Subcutaneous abdominal adipose tissue (tissue), 5 donors: ENCODE data around the gene CTIF.

ENCODE experiments used
- H3K27ac ChIP-seq: one replicate; pipeline ENCODE4 v1.7.0; 2013; ENCODE audit warnings: low read depth, mild to moderate bottlenecking, inconsistent platforms, low read length, moderate library complexity
- H3K27me3 ChIP-seq, 5 donors: one replicate each; pipeline ENCODE4 v1.7.0; 2013; ENCODE audit warnings: low read length in 5 of 5, inconsistent platforms in 1 of 5; ENCODE audit not compliant: control insufficient read depth in 5 of 5, insufficient read depth in 4 of 5
- H3K36me3 ChIP-seq, 5 donors: one replicate each; pipeline ENCODE4 v1.7.0; 2013; ENCODE audit warnings: low read length in 5 of 5; ENCODE audit not compliant: control insufficient read depth in 5 of 5, insufficient read depth in 5 of 5
- H3K4me1 ChIP-seq, 5 donors: one replicate each; pipeline ENCODE4 v1.7.0; 2013; ENCODE audit warnings: low read length in 5 of 5, mild to moderate bottlenecking in 3 of 5, moderate library complexity in 1 of 5; ENCODE audit not compliant: control insufficient read depth in 5 of 5, insufficient read depth in 5 of 5
- H3K4me3 ChIP-seq, 5 donors: one replicate each; pipeline ENCODE4 v1.7.0; 2013; ENCODE audit warnings: low read length in 5 of 5, low read depth in 1 of 5
- H3K9ac ChIP-seq, 5 donors: one replicate each; pipeline ENCODE4 v1.7.0; 2013; ENCODE audit warnings: low read length in 5 of 5, mild to moderate bottlenecking in 4 of 5, moderate library complexity in 3 of 5
- H3K9me3 ChIP-seq, 5 donors: one replicate each; pipeline ENCODE4 v1.7.0; 2013; ENCODE audit warnings: low read length in 5 of 5; ENCODE audit not compliant: control insufficient read depth in 5 of 5
- donor health status: healthy.
- donor health status: healthy.
- donor health status: healthy.
- donor health status: healthy.
- donor health status: healthy.

The CTIF gene

DNA sequence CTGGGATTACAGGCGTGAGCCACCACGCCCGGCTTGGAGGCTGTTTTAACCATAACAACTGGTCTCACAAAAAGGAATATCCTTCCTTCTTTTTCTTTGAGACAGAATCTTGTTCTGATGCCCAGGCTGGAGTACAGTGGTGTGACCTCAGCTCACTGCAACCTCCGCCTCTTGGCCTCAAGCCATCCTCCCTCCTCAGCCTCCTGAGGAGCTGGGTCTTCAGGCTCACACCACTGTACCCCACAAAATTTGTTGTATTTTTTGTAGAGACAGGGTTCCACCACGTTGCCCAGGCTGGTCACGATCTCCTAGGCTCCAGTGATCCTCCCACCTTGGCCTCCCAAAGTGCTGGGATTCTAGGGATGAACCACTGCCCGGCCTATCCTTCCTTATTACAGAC, 21.7 kb downstream of the CTIF start:
- Histone ChIP-seq H3K9ac (no peak overlapping the region), H3K4me1 (peaks cover 0 to 54% (median 39%) of the 10 kb centered on the region in 5 donors), H3K27me3 (no peaks in the 10 kb centered on the region), H3K36me3 (peaks cover 0 to 9% (median 4%) of the 10 kb centered on the region in 5 donors), H3K4me3 (no peak overlapping the region), H3K9me3 (peaks cover 3 to 6% (median 4%) of the 10 kb centered on the region in 5 donors), H3K27ac (peak overlapping the region; percentile 72)

DNA sequence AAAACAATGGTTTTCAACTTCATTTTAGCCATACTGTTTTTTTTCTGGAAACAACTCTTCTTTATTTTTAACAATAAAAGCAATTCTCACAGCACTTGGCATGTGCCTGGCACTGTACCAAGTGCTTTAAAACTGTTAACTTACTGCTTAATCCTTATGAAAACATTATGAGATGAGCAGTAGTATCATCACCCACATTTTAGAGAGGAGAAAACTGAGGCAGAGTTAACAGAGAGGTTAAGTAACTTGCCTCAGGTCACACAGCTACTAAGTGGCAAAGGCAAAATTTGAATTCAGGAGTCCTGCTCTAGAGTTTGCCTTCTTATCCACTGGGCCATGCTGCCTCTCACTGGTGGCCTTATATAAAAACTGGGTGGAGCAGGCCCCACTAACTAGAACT, 23.2 kb downstream of the CTIF start:
- peaks cover 0 to 57% (median 42%) of the 10 kb centered on the region in 5 donors for H3K4me1 ChIP-seq
- H3K4me3 ChIP-seq = no peak overlapping the region
- peak overlapping the region in 1 of 5 donors; percentile 55 for H3K9ac ChIP-seq
- no peaks in the 10 kb centered on the region for H3K36me3 ChIP-seq
- peaks cover 3 to 6% (median 4%) of the 10 kb centered on the region in 5 donors for H3K9me3 ChIP-seq
- peak overlapping the region; percentile 72 for H3K27ac ChIP-seq
- H3K27me3 ChIP-seq = no peaks in the 10 kb centered on the region

DNA sequence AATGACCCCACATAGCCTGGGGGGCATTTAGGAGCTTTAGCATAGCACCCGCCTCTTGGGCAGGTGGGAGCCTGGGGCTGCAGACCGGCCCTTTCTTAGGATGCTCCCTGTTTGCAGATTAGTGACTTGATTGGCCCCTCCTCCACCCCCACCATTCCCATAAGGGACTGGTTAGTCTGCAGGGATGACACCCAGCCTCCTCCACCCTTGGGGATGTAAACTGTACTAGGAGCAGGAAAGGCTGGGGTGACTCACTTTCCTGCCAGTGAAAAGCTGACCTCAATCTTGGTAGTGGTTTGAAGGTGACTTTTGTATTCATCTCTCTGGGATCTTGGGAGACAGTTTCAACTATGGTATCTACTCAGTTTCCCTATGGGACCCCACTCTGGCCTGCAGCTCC, 24.2 kb downstream of the CTIF start:
- Histone ChIP-seq H3K9ac (peak overlapping the region in 2 of 5 donors; percentile 37 to 43), H3K27ac (peak overlapping the region; percentile 72), H3K36me3 (no peaks in the 10 kb centered on the region), H3K4me3 (no peak overlapping the region), H3K9me3 (peaks cover 3 to 6% (median 4%) of the 10 kb centered on the region in 5 donors), H3K4me1 (peaks cover 0 to 61% (median 42%) of the 10 kb centered on the region in 5 donors), H3K27me3 (no peaks in the 10 kb centered on the region)

DNA sequence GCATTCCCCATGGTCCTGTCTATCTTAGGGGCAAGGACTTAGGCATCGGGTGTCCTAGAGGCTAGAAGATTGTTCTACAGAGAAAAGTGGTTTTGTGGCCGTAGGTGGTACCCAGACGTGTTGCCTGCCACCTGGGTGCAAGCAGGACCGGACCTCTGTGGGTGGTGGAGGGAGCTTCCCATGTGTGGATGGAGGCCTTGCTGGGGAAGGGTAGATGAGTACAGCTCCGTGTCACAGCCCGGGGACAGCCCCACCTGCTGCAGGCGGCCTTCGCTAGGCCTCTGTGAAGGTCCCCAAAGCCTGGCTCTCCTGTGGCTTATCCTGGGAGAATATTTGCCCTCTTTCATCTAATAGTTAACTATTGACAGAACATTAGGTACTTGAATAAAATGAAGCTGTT, 25.3 kb downstream of the CTIF start:
- peaks cover 0 to 64% (median 42%) of the 10 kb centered on the region in 5 donors for H3K4me1 ChIP-seq
- H3K27ac ChIP-seq = peak overlapping the region; percentile 72
- no peaks in the 10 kb centered on the region for H3K27me3 ChIP-seq
- no peak overlapping the region for H3K4me3 ChIP-seq
- H3K9ac ChIP-seq = no peak overlapping the region
- no peaks in the 10 kb centered on the region for H3K36me3 ChIP-seq
- H3K9me3 ChIP-seq = peaks cover 3 to 6% (median 4%) of the 10 kb centered on the region in 5 donors

DNA sequence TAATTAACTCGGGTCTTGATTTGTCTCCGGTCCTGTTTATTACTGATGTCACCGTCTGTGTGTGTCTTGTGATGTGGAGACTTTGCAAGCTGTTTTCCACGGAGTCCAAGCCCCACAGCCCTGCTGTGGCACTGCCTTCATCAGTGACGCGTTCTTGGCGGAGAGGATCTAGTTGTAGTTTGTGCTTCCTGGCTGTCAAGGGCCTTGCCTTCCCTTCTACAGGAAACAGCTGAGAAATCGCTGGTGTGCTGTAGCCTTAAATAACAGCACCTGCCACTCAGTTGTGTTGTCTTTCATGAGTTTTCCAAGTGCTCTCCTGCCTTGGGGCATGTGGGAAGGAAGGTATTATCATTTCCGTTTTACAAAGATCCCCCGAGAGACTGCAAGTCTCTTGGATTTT, 26.3 kb downstream of the CTIF start:
- H3K4me3 ChIP-seq = no peak overlapping the region
- H3K27me3 ChIP-seq = no peaks in the 10 kb centered on the region
- peak overlapping the region; percentile 72 for H3K27ac ChIP-seq
- no peaks in the 10 kb centered on the region for H3K36me3 ChIP-seq
- H3K4me1 ChIP-seq = peaks cover 3 to 73% (median 49%) of the 10 kb centered on the region in 5 donors
- H3K9ac ChIP-seq = no peak overlapping the region
- H3K9me3 ChIP-seq = no peaks in the 10 kb centered on the region

DNA sequence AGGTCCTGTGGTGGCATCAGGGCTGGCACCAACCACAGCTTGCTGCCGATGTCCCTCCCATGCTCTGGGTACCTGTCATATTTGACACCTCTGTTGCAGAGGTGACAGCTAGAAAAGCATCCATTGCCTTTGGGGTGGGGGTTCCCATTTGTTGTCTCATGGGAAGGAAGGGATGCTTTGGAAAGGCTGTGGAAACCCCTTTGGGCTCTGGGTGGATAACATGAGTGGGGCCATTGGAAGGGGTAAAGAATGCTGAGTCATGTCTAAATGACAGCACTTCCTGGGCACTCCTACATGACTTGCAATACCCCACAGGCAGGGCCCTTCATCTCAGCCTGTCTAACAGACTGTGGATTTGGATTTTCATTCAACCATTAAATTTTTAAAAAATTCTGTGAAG, 27.8 kb downstream of the CTIF start:
- Histone ChIP-seq H3K4me3 (no peak overlapping the region), H3K27ac (peak overlapping the region; percentile 72), H3K9ac (peak overlapping the region in 1 of 5 donors; percentile 12), H3K27me3 (no peaks in the 10 kb centered on the region), H3K9me3 (no peaks in the 10 kb centered on the region), H3K4me1 (peaks cover 4 to 75% (median 52%) of the 10 kb centered on the region in 5 donors), H3K36me3 (no peaks in the 10 kb centered on the region)

DNA sequence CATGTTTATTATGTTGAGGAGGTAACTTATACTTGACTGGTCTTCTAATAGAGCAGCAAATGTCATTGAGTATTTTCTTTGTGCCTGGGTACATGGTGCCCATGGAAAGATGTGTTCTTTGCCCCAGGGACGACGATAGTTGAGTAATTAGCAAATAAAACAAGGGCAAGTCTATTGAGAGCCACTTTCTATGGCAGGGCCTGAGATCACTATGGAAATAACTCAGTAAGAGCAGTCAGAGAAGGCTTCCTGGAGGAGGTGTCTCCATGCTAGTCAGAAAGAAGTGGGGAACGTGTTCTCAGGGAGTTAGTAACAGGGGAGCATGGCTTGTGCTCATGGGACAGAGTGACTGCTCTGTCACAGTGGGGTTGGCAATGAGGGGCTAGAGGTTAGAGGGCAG, 28.6 kb downstream of the CTIF start:
- Histone ChIP-seq H3K27me3 (no peaks in the 10 kb centered on the region), H3K36me3 (no peaks in the 10 kb centered on the region), H3K27ac (peak overlapping the region; percentile 72), H3K4me1 (peaks cover 7 to 76% (median 53%) of the 10 kb centered on the region in 5 donors), H3K9me3 (no peaks in the 10 kb centered on the region), H3K4me3 (no peak overlapping the region), H3K9ac (no peak overlapping the region)

DNA sequence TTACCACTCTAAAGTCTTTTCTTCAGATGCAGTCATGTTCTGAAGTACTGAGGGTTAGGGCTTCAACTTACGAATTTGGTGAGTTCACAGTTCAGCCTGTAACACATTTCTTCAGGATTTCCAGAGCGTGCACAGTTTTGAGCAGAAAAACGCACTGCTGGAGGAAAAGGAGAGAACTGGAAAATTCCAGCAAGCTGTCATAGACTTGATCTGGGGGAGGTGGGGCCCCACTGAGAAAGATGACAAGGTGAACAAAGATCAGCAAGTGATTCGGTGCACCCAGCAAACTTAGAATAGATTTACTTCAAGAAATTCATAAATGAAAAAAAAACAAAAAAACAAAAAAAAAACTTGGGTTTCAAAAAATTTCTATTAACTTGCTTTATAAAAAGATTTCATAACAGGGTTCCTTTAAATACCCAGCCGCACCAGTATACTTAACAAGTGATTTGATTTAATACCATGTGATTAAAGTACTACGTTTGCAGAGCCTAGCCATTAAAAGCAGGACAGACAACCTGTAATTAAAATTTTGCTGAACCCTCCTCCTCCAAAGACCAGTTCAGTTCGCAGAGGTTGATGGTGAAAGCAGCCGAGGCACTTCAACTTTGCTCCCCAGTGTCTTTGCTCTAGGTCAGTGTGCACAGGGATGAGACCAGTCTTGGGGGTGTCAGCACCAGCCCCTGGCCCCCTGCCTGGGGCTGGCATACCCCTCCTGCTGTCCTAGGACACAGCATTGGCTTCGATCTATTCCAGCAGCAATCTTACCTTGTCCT, 30.5 kb downstream of the CTIF start:
- Histone ChIP-seq H3K9me3 (no peaks in the 10 kb centered on the region), H3K4me3 (no peak overlapping the region), H3K9ac (peak overlapping the region in 2 of 5 donors; percentile 20 to 79), H3K36me3 (no peaks in the 10 kb centered on the region), H3K27me3 (no peaks in the 10 kb centered on the region), H3K4me1 (peaks cover 7 to 70% (median 47%) of the 10 kb centered on the region in 5 donors), H3K27ac (peak overlapping the region; percentile 91)

DNA sequence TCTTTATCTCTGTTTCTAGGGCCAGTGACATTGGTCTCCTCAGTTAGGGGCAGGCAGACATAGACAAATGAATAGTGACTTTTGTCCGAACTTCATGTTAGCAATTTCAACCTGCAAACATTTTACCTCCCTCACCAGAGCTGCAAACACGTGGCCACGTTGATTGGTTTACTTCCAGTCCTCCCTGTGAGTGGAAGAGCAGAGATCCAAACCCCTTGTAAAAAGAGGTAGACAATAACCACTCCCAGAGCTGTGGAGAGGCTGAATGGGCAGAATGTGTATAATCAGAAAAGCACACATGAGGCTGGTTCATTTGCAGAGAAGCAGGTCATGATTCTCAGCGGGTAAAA, 31.1 kb downstream of the CTIF start:
- peak overlapping the region in 2 of 5 donors; percentile 20 to 79 for H3K9ac ChIP-seq
- no peak overlapping the region for H3K4me3 ChIP-seq
- H3K36me3 ChIP-seq = no peaks in the 10 kb centered on the region
- peak overlapping the region; percentile 91 for H3K27ac ChIP-seq
- H3K4me1 ChIP-seq = peaks cover 7 to 74% (median 48%) of the 10 kb centered on the region in 5 donors
- H3K9me3 ChIP-seq = no peaks in the 10 kb centered on the region
- H3K27me3 ChIP-seq = no peaks in the 10 kb centered on the region

DNA sequence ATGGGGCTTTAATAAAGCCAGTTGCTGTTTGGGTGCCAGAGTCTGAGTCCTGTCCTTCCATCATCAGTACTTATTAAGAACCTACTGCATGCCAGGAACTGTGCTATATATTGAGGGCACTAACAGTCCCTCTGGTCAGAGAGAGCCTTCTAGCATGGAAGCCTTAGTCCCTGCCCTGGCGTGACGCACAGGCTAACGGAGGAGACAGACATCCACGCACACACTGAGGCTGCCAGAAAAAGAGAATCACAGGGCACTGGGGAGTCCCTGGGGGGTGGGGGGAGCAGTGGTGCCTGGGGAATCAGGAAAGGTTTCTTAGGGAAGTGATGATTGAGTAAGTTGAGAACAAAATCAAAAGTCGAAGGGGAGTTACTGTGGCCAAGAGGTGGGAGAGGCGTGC, 31.5 kb downstream of the CTIF start:
- no peaks in the 10 kb centered on the region for H3K27me3 ChIP-seq
- H3K36me3 ChIP-seq = peaks cover 0 to under 1% (median 0%) of the 10 kb centered on the region in 5 donors
- peaks cover 9 to 74% (median 51%) of the 10 kb centered on the region in 5 donors for H3K4me1 ChIP-seq
- H3K9ac ChIP-seq = no peak overlapping the region
- H3K9me3 ChIP-seq = no peaks in the 10 kb centered on the region
- peak overlapping the region; percentile 91 for H3K27ac ChIP-seq
- H3K4me3 ChIP-seq = no peak overlapping the region
